ENCODE measurements around the gene SNX5. TPM values are rescaled to one million over a fixed set of nuclear protein-coding genes. Genes with fewer than 3 reads are reported as not detected.

Gene SNX5
- total RNA-seq (2011; cell fraction: chromatin; rRNA removed; ENCODE audit: low replicate concordance), result 174 and 330 TPM in 2 replicates
- total RNA-seq (2011; cell fraction: nucleolus; rRNA removed), result 139 and 146 TPM in 2 replicates
- 189 and 260 TPM in 2 replicates for total RNA-seq (2011; cell fraction: nucleoplasm; rRNA removed)
- total RNA-seq (2014; rRNA removed), result 150 and 171 TPM in 2 replicates
- 157 and 183 TPM in 2 replicates for total RNA-seq (2014; rRNA removed; fragmentation: Illumina TruSeq; extraction: Trizol)
- 156 and 164 TPM in 2 replicates for total RNA-seq (2015; rRNA removed; fragmentation: Illumina TruSeq; extraction: Trizol)
- 128 and 142 TPM in 2 replicates for total RNA-seq (2021)
- polyA plus RNA-seq (2011; rRNA removed), result 139 and 174 TPM in 2 replicates
- 84.9 and 100 TPM in 2 replicates for polyA plus RNA-seq (2011; cell fraction: cytosol; rRNA removed)
- 170 and 187 TPM in 2 replicates for polyA plus RNA-seq (2011; cell fraction: nucleus; rRNA removed)
- 122 and 132 TPM in 2 replicates for polyA plus RNA-seq (2012)
- 150 and 160 TPM in 2 replicates for polyA plus RNA-seq (2014; fragmentation: Illumina TruSeq; extraction: Trizol)
- 10 to 100 TPM; 53.5 to 69.8 TPM for polyA plus RNA-seq (2014; fragmentation: Nextera tagmentation; extraction: Ambion mirVana)
- 232 and 276 TPM in 2 replicates for polyA plus RNA-seq (2014; rRNA removed)
- polyA minus RNA-seq (2011; rRNA and poly(A)+ RNA removed), result 156 and 164 TPM in 2 replicates
- 70.9 and 78.5 TPM in 2 replicates for polyA minus RNA-seq (2011; cell fraction: cytosol; rRNA and poly(A)+ RNA removed)
- 156 and 184 TPM in 2 replicates for polyA minus RNA-seq (2011; cell fraction: nucleus; rRNA and poly(A)+ RNA removed)
- Bru-seq, nascent RNA, result percentile 98 among the genes with signal in this experiment
- percentile 97 among the genes with signal in this experiment for BruChase-seq, experiment 1, labeled RNA remaining after a 2-hour chase
- BruChase-seq, experiment 2, labeled RNA remaining after a 6-hour chase, result percentile 98 among the genes with signal in this experiment
- long read RNA-seq, experiment 1, transcript SNX5-202 (14 exons, 2,288 nt), result minor isoform, 37 of 242 reads
- long read RNA-seq, experiment 1, transcript SNX5-201 (13 exons, 2,270 nt), result minor isoform, 47 of 242 reads
- long read RNA-seq, experiment 1, transcript SNX5-214 (13 exons, 2,025 nt), result minor isoform, 9 of 242 reads
- long read RNA-seq, experiment 1, transcript SNX5-217 (1 exons, 1,087 nt), result major isoform, 66 of 242 reads
- long read RNA-seq, experiment 1, partial matches to known transcripts, result 45 of 242 reads
- long read RNA-seq, experiment 1, other reads (novel, unspliced or antisense), result 24 of 242 reads
- long read RNA-seq, experiment 2, transcript SNX5-218 (1 exons, 3,931 nt), result minor isoform, 8 of 104 reads
- long read RNA-seq, experiment 2, transcript SNX5-201 (13 exons, 2,270 nt), result minor isoform, 9 of 104 reads
- long read RNA-seq, experiment 2, transcript SNX5-217 (1 exons, 1,087 nt), result minor isoform, 11 of 104 reads
- long read RNA-seq, experiment 2, transcript SNX5-202 (14 exons, 2,288 nt), result major isoform, 22 of 104 reads
- long read RNA-seq, experiment 2, partial matches to known transcripts, result 13 of 104 reads
- long read RNA-seq, experiment 2, other reads (novel, unspliced or antisense), result 35 of 104 reads
- long read RNA-seq, experiment 3, transcript SNX5-201 (13 exons, 2,270 nt), result minor isoform, 10 of 66 reads
- long read RNA-seq, experiment 3, transcript SNX5-214 (13 exons, 2,025 nt), result minor isoform, 8 of 66 reads
- long read RNA-seq, experiment 3, transcript SNX5-202 (14 exons, 2,288 nt), result major isoform, 23 of 66 reads
- long read RNA-seq, experiment 3, partial matches to known transcripts, result 8 of 66 reads
- long read RNA-seq, experiment 3, other reads (novel, unspliced or antisense), result 13 of 66 reads

DNA sequence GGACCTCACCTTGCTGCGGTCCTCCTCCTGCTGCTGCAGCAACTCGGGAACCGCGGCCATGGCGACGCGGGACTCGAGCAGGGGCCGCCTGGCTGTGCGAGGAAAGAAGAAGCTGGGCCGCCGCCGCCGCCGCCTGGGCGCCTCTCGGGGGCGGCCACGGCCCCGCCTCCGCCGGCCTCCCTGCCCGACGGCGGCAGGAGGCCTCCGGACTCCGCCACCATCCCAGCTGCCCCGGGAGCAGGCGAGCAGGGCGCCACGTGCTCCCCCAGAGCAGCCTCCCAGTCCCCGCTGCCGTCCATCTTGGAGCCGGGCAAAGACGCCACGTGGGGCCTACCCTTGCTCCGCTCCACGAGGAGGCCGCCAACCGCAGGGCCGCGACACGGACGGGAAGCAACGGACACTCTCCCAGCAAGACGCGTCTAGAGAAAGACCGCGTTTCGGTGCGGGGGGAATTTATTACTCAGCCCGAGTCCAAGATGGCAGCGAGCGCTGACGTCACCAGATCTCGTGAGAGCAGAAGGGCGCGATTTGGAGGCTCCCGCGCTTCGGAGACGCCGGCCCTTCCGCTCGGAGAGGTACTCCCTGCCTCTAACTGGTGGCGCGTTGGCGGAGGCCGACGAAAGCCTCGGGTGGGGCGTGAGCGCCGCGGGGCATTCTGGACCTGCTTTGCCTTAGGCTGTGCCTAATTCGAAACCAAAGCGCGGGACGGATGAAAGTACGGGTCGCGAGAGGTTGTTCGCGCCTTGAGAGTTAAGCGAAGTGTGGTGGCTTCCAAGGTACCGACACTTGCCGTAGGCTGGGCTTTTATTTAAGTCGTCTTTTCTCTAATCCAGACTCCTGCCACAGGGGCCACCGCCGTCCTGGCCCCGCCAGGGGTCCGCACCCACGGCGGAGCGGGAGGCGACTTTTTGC, at the start of gene SNX5, which contains the start of gene MGME1:
TSS of gene SNX5 (minus strand) at position 429 of the 912 bp plus-strand sequence. CDS start at position 60, 369 bp downstream.
TSS of gene MGME1 (plus strand) at position 653 of the 912 bp plus-strand sequence. CDS start 842 bp downstream, outside the sequence.
- peak; percentile 76 to 96 (median 86) for DNase-seq (ENCODE audit: extremely low read depth in 1 of 4, low spot score in 3 of 4)
- peak within 1 kb of the TSS; percentile 96 for H3K4me2 ChIP-seq (ENCODE audit: insufficient read depth, low read length)
- peaks cover 98% of the 10 kb centered on the region for H3K79me2 ChIP-seq (ENCODE audit: control insufficient read depth, insufficient read depth, low read length)
- WGBS (ENCODE audit: insufficient coverage, low coverage, missing lambda C conversion rate), result under 1% methylated on average over 49 of the region's 96 CpGs
- H3K9ac ChIP-seq (ENCODE audit: insufficient read depth in 1 of 2, low read depth in 2 of 2, low read length in 2 of 2), result peak within 1 kb of the TSS; percentile 97 to 98
- peak; percentile 91 for FAIRE-seq
- H3K27ac ChIP-seq (ENCODE audit: extremely low read depth, low read depth, low read length), result peak within 1 kb of the TSS; percentile 100
- BruUV-seq (replicated peaks), result no TSS peak
- peak within 1 kb of the TSS; percentile 90 for H3K4me3 ChIP-seq
- H3K9me3 ChIP-seq (replicated peaks; ENCODE audit: control insufficient read depth, insufficient read depth, low read depth, low read length), result no peaks in the 10 kb centered on the region
- peak within 1 kb of the TSS; percentile 88 for H2AFZ ChIP-seq (ENCODE audit: low read depth, low read length)
- H3K36me3 ChIP-seq (ENCODE audit: control insufficient read depth, insufficient read depth, low read length), result peaks cover 60% of the 10 kb centered on the region
- H3K9me1 ChIP-seq (ENCODE audit: control insufficient read depth, insufficient read depth, low read length), result no peaks in the 10 kb centered on the region
- ATAC-seq, result peak; percentile 80
- ChIA-PET POLR2A (interaction anchor here (0.5 to 5.8 kb wide), 10 partner anchors 8 to 292 kb away, joined by 3 to 42 read pairs (median 3); partner anchors contain the start of gene RRBP1), CTCF (ENCODE audit: low intra/inter-chr PET ratio) (no interaction called here)
- no peaks in the 10 kb centered on the region for H3K27me3 ChIP-seq (ENCODE audit: control insufficient read depth in 2 of 2, insufficient read depth in 2 of 2, low read length in 2 of 2)
- peaks cover 0 to 18% of the 10 kb centered on the region in 2 experiments; a peak in 3 of 5 replicates for H3K4me1 ChIP-seq (replicated peaks in 1 of 2; ENCODE audit: control insufficient read depth in 2 of 2, insufficient read depth in 2 of 2, low read length in 2 of 2)
- intact Hi-C loops (cut with micrococcal nuclease), result no loop called here
- in situ Hi-C loops (cut with MboI), result no loop called here
- peaks cover 11% of the 10 kb centered on the region; the same call in 1 of the 2 replicates for H4K20me1 ChIP-seq (replicated peaks; ENCODE audit: control insufficient read depth, insufficient read depth, low read length)
- TF ChIP-seq LCOR (CRISPR knock-in tag; IDR thresholded peaks at IDR 0.05) (peak; percentile 94), RAD51 (IDR thresholded peaks at IDR 0.05; ENCODE audit: borderline replicate concordance, low read depth) (peak; percentile 49; the same call in 1 of the 2 replicates), TEAD4 (IDR thresholded peaks at IDR 0.05; ENCODE audit: low read length) (peak; percentile 28; the same call in 1 of the 2 replicates), TEAD4 (CRISPR knock-in tag; IDR thresholded peaks at IDR 0.05; ENCODE audit: borderline replicate concordance) (no peak), MED1 (CRISPR knock-in tag; IDR thresholded peaks at IDR 0.05; ENCODE audit: borderline replicate concordance) (no peak), USF1 (CRISPR knock-in tag; IDR thresholded peaks at IDR 0.05) (peak; percentile 87), RBM25 (IDR thresholded peaks at IDR 0.05; ENCODE audit: low read depth, low read length, severe bottlenecking) (peak; percentile 30), ZNF589 (CRISPR knock-in tag; IDR thresholded peaks at IDR 0.05; ENCODE audit: low read depth) (peak; percentile 32; the same call in 1 of the 2 replicates), YY1 (IDR thresholded peaks at IDR 0.05; ENCODE audit: borderline replicate concordance in 1 of 3, control insufficient read depth in 1 of 3, extremely low read depth in 1 of 3, insufficient read depth in 3 of 3, insufficient read length in 1 of 3, insufficient replicate concordance in 2 of 3, low read depth in 1 of 3, low read length in 2 of 3) (peak; percentile 92 to 98 (median 95)), TAF7 (tag; IDR thresholded peaks at IDR 0.05) (peak; percentile 65), SMAD4 (CRISPR knock-in tag; conservative IDR thresholded peaks at IDR 0.05) (peak; percentile 9; the same call in 1 of the 2 replicates)

Data from K562 (cell line).